Measurements from ENCODE around the gene MBP. TPM values are rescaled to one million over a fixed set of nuclear protein-coding genes. Genes with fewer than 3 reads are reported as not detected.

Gene MBP
- total RNA-seq, 2 donors from 2014 or later: 43.0 to 65.8 TPM

- intact Hi-C loops (cut with DNase I): no loop called here
- no peak for DNase-seq
- no peaks in the 10 kb centered on the region for H3K9me3 ChIP-seq
- no peak for TF ChIP-seq CTCF (IDR thresholded peaks at IDR 0.05)
- H3K27ac ChIP-seq: no peak overlapping the region
- no peaks in the 10 kb centered on the region for H3K4me1 ChIP-seq
- no peaks in the 10 kb centered on the region for H3K27me3 ChIP-seq
- H3K4me3 ChIP-seq: no peak overlapping the region
- no peaks in the 10 kb centered on the region for H3K36me3 ChIP-seq
- H3K9ac ChIP-seq (ENCODE audit: low read depth in 2 of 2, low read length in 2 of 2): no peak overlapping the region
These were observed 125.3 kb downstream of the MBP start for GRCh38 chr18:77007251-77007650.

GRCh38 chr18:77006305-77007175, 126.0 kb downstream of the MBP start:
- H3K9ac ChIP-seq (ENCODE audit: low read depth in 2 of 2, low read length in 2 of 2): no peak overlapping the region
- H3K36me3 ChIP-seq: no peaks in the 10 kb centered on the region
- H3K27ac ChIP-seq: no peak overlapping the region
- H3K4me3 ChIP-seq: no peak overlapping the region
- TF ChIP-seq CTCF (IDR thresholded peaks at IDR 0.05): no peak
- DNase-seq: no peak
- H3K9me3 ChIP-seq: no peaks in the 10 kb centered on the region
- no peaks in the 10 kb centered on the region for H3K4me1 ChIP-seq
- intact Hi-C loops (cut with DNase I): no loop called here
- H3K27me3 ChIP-seq: no peaks in the 10 kb centered on the region

GRCh38 chr18:77005651-77006195, 126.9 kb downstream of the MBP start:
- Histone ChIP-seq H3K9me3 (no peaks in the 10 kb centered on the region), H3K27ac (no peak overlapping the region), H3K4me3 (no peak overlapping the region), H3K4me1 (no peaks in the 10 kb centered on the region), H3K9ac (ENCODE audit: low read depth in 2 of 2, low read length in 2 of 2) (no peak overlapping the region), H3K36me3 (no peaks in the 10 kb centered on the region), H3K27me3 (no peaks in the 10 kb centered on the region)
- TF ChIP-seq CTCF (IDR thresholded peaks at IDR 0.05): no peak
- intact Hi-C loops (cut with DNase I): no loop called here
- no peak for DNase-seq

- TF ChIP-seq CTCF (IDR thresholded peaks at IDR 0.05): no peak
- H3K27ac ChIP-seq: peak overlapping the region; percentile 14
- H3K9ac ChIP-seq (ENCODE audit: low read depth in 2 of 2, low read length in 2 of 2): no peak overlapping the region
- no peaks in the 10 kb centered on the region for H3K27me3 ChIP-seq
- H3K4me3 ChIP-seq: no peak overlapping the region
- DNase-seq: no peak
- H3K4me1 ChIP-seq: no peaks in the 10 kb centered on the region
- intact Hi-C loops (cut with DNase I): loop anchor here (5.0 kb wide), 2 partner anchors 53 to 648 kb away; no protein-coding TSS in a partner anchor
- no peaks in the 10 kb centered on the region for H3K36me3 ChIP-seq
- no peaks in the 10 kb centered on the region for H3K9me3 ChIP-seq
These were observed 127.8 kb downstream of the MBP start for GRCh38 chr18:77004555-77005380.

- DNase-seq: no peak
- Histone ChIP-seq H3K27ac (no peak overlapping the region), H3K9me3 (no peaks in the 10 kb centered on the region), H3K36me3 (no peaks in the 10 kb centered on the region), H3K4me1 (no peaks in the 10 kb centered on the region), H3K9ac (ENCODE audit: low read depth in 2 of 2, low read length in 2 of 2) (no peak overlapping the region), H3K4me3 (no peak overlapping the region), H3K27me3 (no peaks in the 10 kb centered on the region)
- intact Hi-C loops (cut with DNase I): loop anchor here (5.0 kb wide), 2 partner anchors 54 to 649 kb away; no protein-coding TSS in a partner anchor
- no peak for TF ChIP-seq CTCF (IDR thresholded peaks at IDR 0.05)
These were observed 129.3 kb downstream of the MBP start for GRCh38 chr18:77003316-77003715.
